ENCODE data around the gene INAVA.
A peak's percentile ranks its signal among the peaks of the same experiment; 100 is the strongest.

Gene INAVA

DNA sequence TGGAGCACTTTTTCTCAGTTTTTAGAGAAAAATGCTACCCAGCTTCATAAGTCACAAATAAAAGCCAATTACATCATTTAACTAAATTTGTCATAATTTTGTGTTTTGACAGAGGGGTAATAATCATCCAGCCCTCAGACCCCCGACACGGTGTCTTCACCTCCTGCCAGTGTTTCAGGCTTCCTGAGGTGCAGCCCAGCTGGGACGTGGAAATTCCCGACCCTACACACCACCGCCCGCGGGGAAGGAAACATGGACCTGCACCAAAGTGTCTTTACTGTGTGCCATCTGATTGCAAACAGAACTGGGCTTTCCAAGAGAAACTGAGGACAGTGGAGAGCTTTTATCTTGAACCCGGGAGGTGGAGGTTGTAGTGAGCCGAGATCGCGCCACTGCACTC lies 7.7 kb upstream of the INAVA start:
- Histone ChIP-seq H3K79me2 (ENCODE audit: control insufficient read depth, low read length) (no peaks in the 10 kb centered on the region), H3F3A (ENCODE audit: control insufficient read depth, insufficient read depth) (no peaks in the 10 kb centered on the region), H3K4me2 (ENCODE audit: low read length) (no peak overlapping the region), H3K4me1 (ENCODE audit: control insufficient read depth, low read length) (peaks cover 16% of the 10 kb centered on the region), H3K4me3 (ENCODE audit: low read length) (no peak overlapping the region), H4K20me1 (ENCODE audit: control insufficient read depth, insufficient read depth, low read depth, low read length) (no peaks in the 10 kb centered on the region), H3K9me3 (ENCODE audit: control insufficient read depth, insufficient read depth, low read length) (no peaks in the 10 kb centered on the region), H3K27me3 (ENCODE audit: control insufficient read depth, low read length) (peaks cover 51% of the 10 kb centered on the region), H3K27ac (ENCODE audit: low read depth, low read length) (no peak overlapping the region), H3K36me3 (ENCODE audit: control insufficient read depth, low read length) (no peaks in the 10 kb centered on the region), H3K9me2 (replicated peaks; ENCODE audit: control insufficient read depth, low read length) (no peaks in the 10 kb centered on the region)
- TF ChIP-seq, protein P1, sequence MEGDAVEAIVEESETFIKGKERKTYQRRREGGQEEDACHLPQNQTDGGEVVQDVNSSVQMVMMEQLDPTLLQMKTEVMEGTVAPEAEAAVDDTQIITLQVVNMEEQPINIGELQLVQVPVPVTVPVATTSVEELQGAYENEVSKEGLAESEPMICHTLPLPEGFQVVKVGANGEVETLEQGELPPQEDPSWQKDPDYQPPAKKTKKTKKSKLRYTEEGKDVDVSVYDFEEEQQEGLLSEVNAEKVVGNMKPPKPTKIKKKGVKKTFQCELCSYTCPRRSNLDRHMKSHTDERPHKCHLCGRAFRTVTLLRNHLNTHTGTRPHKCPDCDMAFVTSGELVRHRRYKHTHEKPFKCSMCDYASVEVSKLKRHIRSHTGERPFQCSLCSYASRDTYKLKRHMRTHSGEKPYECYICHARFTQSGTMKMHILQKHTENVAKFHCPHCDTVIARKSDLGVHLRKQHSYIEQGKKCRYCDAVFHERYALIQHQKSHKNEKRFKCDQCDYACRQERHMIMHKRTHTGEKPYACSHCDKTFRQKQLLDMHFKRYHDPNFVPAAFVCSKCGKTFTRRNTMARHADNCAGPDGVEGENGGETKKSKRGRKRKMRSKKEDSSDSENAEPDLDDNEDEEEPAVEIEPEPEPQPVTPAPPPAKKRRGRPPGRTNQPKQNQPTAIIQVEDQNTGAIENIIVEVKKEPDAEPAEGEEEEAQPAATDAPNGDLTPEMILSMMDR (IDR thresholded peaks at IDR 0.05; ENCODE audit: low read depth, low read length, poor library complexity, severe bottlenecking) = no peak
- TF ChIP-seq EZH2phosphoT487 (IDR thresholded peaks at IDR 0.05; ENCODE audit: borderline replicate concordance, low read length) = no peak

DNA sequence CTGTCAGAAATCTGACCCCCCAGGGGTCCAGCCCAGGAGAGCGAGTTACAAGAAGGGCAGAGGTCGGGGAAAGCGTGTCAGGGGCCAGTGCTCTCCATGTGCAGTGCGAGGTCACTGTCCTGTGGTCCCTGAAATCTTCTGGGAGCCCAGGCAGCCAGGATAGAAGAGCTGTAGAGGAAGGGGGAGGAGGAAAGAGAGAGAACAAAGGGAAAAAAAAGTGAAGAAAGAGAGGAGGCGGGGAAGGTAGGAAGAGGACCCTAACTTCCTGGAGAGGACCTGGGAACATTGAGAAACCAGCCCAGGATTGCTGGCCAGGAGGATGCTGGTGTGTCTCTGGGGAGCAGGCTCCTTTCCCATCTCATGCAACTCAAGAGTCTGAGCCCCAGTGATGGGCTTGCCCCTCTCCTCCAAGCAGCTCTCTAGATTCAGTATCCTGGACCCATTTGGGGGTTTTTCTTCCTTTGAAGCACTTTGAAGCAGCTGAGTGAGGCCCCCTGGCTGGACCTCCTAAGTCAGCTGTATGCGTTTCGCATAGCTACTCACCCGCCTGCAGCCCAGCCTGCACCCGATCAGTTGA lies 6.8 kb upstream of the INAVA start:
- H3K27ac ChIP-seq (ENCODE audit: low read depth, low read length) = no peak overlapping the region
- no peaks in the 10 kb centered on the region for H3K9me2 ChIP-seq (replicated peaks; ENCODE audit: control insufficient read depth, low read length)
- H3K79me2 ChIP-seq (ENCODE audit: control insufficient read depth, low read length) = no peaks in the 10 kb centered on the region
- H3K4me3 ChIP-seq (ENCODE audit: low read length) = no peak overlapping the region
- peaks cover 59% of the 10 kb centered on the region for H3K27me3 ChIP-seq (ENCODE audit: control insufficient read depth, low read length)
- TF ChIP-seq, protein P1 (IDR thresholded peaks at IDR 0.05; ENCODE audit: low read depth, low read length, poor library complexity, severe bottlenecking) = no peak
- no peak for TF ChIP-seq EZH2phosphoT487 (IDR thresholded peaks at IDR 0.05; ENCODE audit: borderline replicate concordance, low read length)
- H3K36me3 ChIP-seq (ENCODE audit: control insufficient read depth, low read length) = no peaks in the 10 kb centered on the region
- H4K20me1 ChIP-seq (ENCODE audit: control insufficient read depth, insufficient read depth, low read depth, low read length) = no peaks in the 10 kb centered on the region
- no peaks in the 10 kb centered on the region for H3K9me3 ChIP-seq (ENCODE audit: control insufficient read depth, insufficient read depth, low read length)
- no peaks in the 10 kb centered on the region for H3F3A ChIP-seq (ENCODE audit: control insufficient read depth, insufficient read depth)
- peaks cover 16% of the 10 kb centered on the region for H3K4me1 ChIP-seq (ENCODE audit: control insufficient read depth, low read length)
- H3K4me2 ChIP-seq (ENCODE audit: low read length) = peak overlapping the region; percentile 45

DNA sequence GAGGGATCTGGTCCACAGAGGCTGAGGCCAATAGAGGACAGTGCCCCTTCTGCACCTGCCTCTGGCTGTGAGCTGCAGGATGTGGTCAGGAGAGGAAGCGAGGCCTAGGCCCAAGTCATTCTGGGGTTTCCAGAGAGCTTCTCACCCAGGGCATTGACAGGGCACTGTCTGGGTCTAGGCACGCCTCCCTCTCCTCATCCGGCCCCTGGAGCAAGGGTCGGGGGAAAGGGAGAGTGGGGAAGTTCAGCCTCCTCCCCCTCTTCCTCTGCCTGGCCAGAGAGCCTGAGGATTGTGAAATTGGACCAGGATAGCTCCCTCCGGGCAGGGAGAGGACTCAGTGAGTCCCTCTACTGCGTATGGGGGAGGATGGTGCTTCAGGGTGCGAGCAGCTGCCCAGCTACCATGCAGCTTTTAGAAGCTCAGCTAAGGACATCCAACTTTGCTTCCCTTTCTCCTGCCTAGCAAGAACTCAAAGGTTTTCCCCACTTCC lies 6.3 kb upstream of the INAVA start:
- Histone ChIP-seq H3K9me3 (ENCODE audit: control insufficient read depth, insufficient read depth, low read length) (no peaks in the 10 kb centered on the region), H3F3A (ENCODE audit: control insufficient read depth, insufficient read depth) (no peaks in the 10 kb centered on the region), H3K36me3 (ENCODE audit: control insufficient read depth, low read length) (no peaks in the 10 kb centered on the region), H3K4me3 (ENCODE audit: low read length) (no peak overlapping the region), H3K4me1 (ENCODE audit: control insufficient read depth, low read length) (peaks cover 16% of the 10 kb centered on the region), H4K20me1 (ENCODE audit: control insufficient read depth, insufficient read depth, low read depth, low read length) (no peaks in the 10 kb centered on the region), H3K27me3 (ENCODE audit: control insufficient read depth, low read length) (peaks cover 62% of the 10 kb centered on the region), H3K27ac (ENCODE audit: low read depth, low read length) (no peak overlapping the region), H3K9me2 (replicated peaks; ENCODE audit: control insufficient read depth, low read length) (no peaks in the 10 kb centered on the region), H3K4me2 (ENCODE audit: low read length) (peak overlapping the region; percentile 45), H3K79me2 (ENCODE audit: control insufficient read depth, low read length) (no peaks in the 10 kb centered on the region)
- TF ChIP-seq, protein P1 (IDR thresholded peaks at IDR 0.05; ENCODE audit: low read depth, low read length, poor library complexity, severe bottlenecking) = no peak
- no peak for TF ChIP-seq EZH2phosphoT487 (IDR thresholded peaks at IDR 0.05; ENCODE audit: borderline replicate concordance, low read length)

All from DOHH2 (cell line).